OCI-LY1 (cell line): ENCODE measurements around the gene ZNF519.

Experiments used
- H2AFZ ChIP-seq: fragments of 200-600 bp; sonication (generic), shearing (Covaris generic); 2 replicates; pipeline ENCODE4 v1.6.0; 2014; ENCODE audit warnings: antibody characterized with exemption, mild to moderate bottlenecking, low read length
- H3F3A ChIP-seq: fragments of 200-600 bp; sonication (generic), shearing (Covaris generic); 2 replicates; pipeline ENCODE4 v1.6.0; 2014; ENCODE audit warnings: mild to moderate bottlenecking, antibody characterized with exemption, low read length, moderate library complexity; ENCODE audit not compliant: insufficient read depth
- H3K27ac ChIP-seq: fragments of 200-600 bp; sonication (generic); 2 replicates; pipeline ENCODE4 v1.5.1; 2014; ENCODE audit warnings: low read length, mixed run types, mild to moderate bottlenecking, low read depth; ENCODE audit not compliant: poor library complexity, severe bottlenecking
- H3K27me3 ChIP-seq: fragments of 200-600 bp; sonication (generic); 2 replicates; pipeline ENCODE4 v1.6.0; 2014; ENCODE audit warnings: antibody characterized with exemption, mild to moderate bottlenecking, low read length, moderate library complexity; ENCODE audit not compliant: insufficient read depth
- H3K36me3 ChIP-seq: fragments of 200-600 bp; sonication (generic); 2 replicates; pipeline ENCODE4 v1.6.1; 2014; ENCODE audit warnings: mild to moderate bottlenecking, antibody characterized with exemption, low read length, moderate library complexity, mixed read lengths; ENCODE audit not compliant: insufficient read depth
- H3K4me1 ChIP-seq: fragments of 200-600 bp; sonication (generic); 2 replicates; pipeline ENCODE4 v1.5.1; 2014; ENCODE audit warnings: mild to moderate bottlenecking, low read length, moderate library complexity; ENCODE audit not compliant: insufficient read depth, severe bottlenecking
- H3K4me2 ChIP-seq: fragments of 200-600 bp; sonication (generic), shearing (Covaris generic); 2 replicates; pipeline ENCODE4 v1.6.1; 2014; ENCODE audit warnings: low read length
- H3K4me3 ChIP-seq: fragments of 200-600 bp; sonication (generic); 2 replicates; pipeline ENCODE4 v1.5.1; 2014; ENCODE audit warnings: low read length, low read depth, mild to moderate bottlenecking, mixed read lengths; ENCODE audit not compliant: poor library complexity, severe bottlenecking
- H3K79me2 ChIP-seq: fragments of 200-600 bp; shearing (Covaris generic); 2 replicates; pipeline ENCODE4 v1.6.1; 2016; ENCODE audit warnings: mixed run types, low read length, mixed read lengths; ENCODE audit not compliant: insufficient read depth
- H3K9ac ChIP-seq: fragments of 200-600 bp; sonication (generic), shearing (Covaris generic); 2 replicates; pipeline ENCODE4 v1.6.1; 2014; ENCODE audit warnings: mild to moderate bottlenecking, low read length, mixed read lengths
- H3K9me2 ChIP-seq: fragments of 200-600 bp; sonication (generic), shearing (Covaris generic); 2 replicates; pipeline ENCODE4 v1.6.1; 2014; ENCODE audit warnings: low read depth, mild to moderate bottlenecking, low read length, mixed read lengths
- H3K9me3 ChIP-seq: fragments of 200-600 bp; shearing (Covaris generic); 2 replicates; pipeline ENCODE4 v1.6.1; 2014; ENCODE audit warnings: low read length, mixed read lengths
- H4K20me1 ChIP-seq: fragments of 200-600 bp; sonication (generic), shearing (Covaris generic); 2 replicates; pipeline ENCODE4 v1.6.0; 2016; ENCODE audit warnings: mild to moderate bottlenecking, low read length; ENCODE audit not compliant: insufficient read depth
- EZH2 ChIP-seq: fragments of 200-600 bp; sonication (generic), shearing (Covaris generic); IDR thresholded peaks from 2 replicates; pipeline ENCODE4 v1.8.0; 2017; ENCODE audit warnings: borderline replicate concordance, mixed run types, mild to moderate bottlenecking, antibody characterized with exemption, low read length, moderate library complexity, mixed read lengths
- TF ChIP-seq, protein P1 (sequence below): fragments of 200-600 bp; sonication (generic), shearing (Covaris generic); IDR thresholded peaks from 2 replicates; pipeline ENCODE4 v1.5.1; 2017; ENCODE audit warnings: mild to moderate bottlenecking, antibody characterized with exemption, low read length, moderate library complexity, mixed read lengths

The ZNF519 gene

DNA sequence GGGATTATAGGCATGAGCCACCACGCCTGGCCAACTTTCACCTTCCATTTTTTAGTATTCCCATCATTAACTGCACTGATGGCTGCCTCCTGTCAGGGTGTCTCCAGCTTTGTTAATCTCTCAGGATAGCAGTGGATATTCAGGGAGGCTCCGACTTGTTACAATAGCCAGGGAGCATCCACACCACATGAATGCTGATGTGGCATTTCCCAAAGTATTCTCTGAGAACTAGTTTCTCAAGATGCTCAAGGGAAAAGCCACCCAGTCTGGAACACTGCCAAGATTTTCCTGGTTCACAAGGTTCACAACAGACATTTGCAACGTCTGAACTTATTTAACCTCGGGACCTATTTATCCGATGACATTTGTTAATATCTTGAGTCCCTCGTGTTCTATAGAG, 33.8 kb downstream of the ZNF519 start:
- TF ChIP-seq, protein P1, sequence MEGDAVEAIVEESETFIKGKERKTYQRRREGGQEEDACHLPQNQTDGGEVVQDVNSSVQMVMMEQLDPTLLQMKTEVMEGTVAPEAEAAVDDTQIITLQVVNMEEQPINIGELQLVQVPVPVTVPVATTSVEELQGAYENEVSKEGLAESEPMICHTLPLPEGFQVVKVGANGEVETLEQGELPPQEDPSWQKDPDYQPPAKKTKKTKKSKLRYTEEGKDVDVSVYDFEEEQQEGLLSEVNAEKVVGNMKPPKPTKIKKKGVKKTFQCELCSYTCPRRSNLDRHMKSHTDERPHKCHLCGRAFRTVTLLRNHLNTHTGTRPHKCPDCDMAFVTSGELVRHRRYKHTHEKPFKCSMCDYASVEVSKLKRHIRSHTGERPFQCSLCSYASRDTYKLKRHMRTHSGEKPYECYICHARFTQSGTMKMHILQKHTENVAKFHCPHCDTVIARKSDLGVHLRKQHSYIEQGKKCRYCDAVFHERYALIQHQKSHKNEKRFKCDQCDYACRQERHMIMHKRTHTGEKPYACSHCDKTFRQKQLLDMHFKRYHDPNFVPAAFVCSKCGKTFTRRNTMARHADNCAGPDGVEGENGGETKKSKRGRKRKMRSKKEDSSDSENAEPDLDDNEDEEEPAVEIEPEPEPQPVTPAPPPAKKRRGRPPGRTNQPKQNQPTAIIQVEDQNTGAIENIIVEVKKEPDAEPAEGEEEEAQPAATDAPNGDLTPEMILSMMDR, result no peak
- TF ChIP-seq EZH2, result no peak
- no peaks in the 10 kb centered on the region for H3K27me3 ChIP-seq
- no peaks in the 10 kb centered on the region for H3K9me2 ChIP-seq
- peaks cover 16% of the 10 kb centered on the region for H3K9me3 ChIP-seq
- no peak overlapping the region for H2AFZ ChIP-seq
- H3K4me2 ChIP-seq, result no peak overlapping the region
- no peaks in the 10 kb centered on the region for H4K20me1 ChIP-seq
- H3K4me3 ChIP-seq, result no peak overlapping the region
- no peaks in the 10 kb centered on the region for H3K4me1 ChIP-seq
- H3F3A ChIP-seq, result no peaks in the 10 kb centered on the region
- no peaks in the 10 kb centered on the region for H3K79me2 ChIP-seq
- H3K9ac ChIP-seq, result no peak overlapping the region
- peaks cover 26% of the 10 kb centered on the region for H3K36me3 ChIP-seq
- no peak overlapping the region for H3K27ac ChIP-seq

DNA sequence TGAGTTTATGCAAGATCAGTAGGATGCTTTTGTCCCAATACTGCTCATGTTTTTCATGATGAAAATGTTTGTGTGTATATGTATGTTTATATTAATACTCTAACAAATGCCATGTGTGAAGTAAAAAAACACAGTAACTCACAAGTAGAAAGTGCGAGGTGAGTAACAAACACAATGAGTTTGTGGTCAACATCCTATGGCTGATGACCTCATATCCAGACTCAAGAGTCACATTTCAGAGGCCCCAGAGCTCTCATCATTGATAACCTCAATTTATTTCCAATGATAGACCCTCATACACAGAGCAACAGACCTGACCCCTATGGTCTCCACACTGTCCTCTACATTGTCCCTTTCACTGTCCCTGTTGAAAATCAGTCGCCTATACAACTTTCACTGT, 34.5 kb downstream of the ZNF519 start:
- Histone ChIP-seq H3K4me2 (no peak overlapping the region), H3K27ac (no peak overlapping the region), H4K20me1 (no peaks in the 10 kb centered on the region), H2AFZ (no peak overlapping the region), H3K9me2 (no peaks in the 10 kb centered on the region), H3K27me3 (no peaks in the 10 kb centered on the region), H3F3A (no peaks in the 10 kb centered on the region), H3K9me3 (peaks cover 10% of the 10 kb centered on the region), H3K36me3 (peaks cover 26% of the 10 kb centered on the region), H3K79me2 (no peaks in the 10 kb centered on the region), H3K4me1 (no peaks in the 10 kb centered on the region), H3K4me3 (no peak overlapping the region), H3K9ac (no peak overlapping the region)
- TF ChIP-seq, protein P1, result no peak
- no peak for TF ChIP-seq EZH2

DNA sequence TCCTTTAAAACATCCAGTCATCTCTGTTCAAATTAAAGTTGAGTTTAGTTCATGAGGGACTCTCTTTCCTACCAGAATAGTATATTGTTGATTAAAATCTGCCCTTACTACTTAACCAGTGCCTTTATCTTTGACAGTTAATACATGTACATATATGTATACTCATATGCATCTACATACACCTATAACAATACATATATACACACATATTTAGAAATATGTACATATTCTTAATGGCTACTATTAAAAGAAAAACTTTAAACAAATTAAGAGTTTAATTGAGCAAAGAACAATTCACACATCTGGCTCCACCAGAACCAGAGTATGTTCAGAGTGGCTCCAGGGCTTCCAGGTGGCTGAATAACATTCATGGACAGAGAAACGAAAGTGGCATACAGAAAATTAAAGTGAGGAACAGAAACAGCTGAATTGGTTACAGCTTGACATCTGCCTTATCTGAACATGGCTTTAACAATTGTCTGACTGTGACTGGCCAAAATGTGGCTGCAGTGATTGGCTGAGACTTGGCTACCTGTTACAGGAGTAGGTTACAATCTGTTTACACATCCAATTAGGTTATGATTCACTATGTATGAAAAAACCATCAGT, 38.8 kb downstream of the ZNF519 start:
- Histone ChIP-seq H4K20me1 (no peaks in the 10 kb centered on the region), H3K4me2 (no peak overlapping the region), H3K9me2 (no peaks in the 10 kb centered on the region), H3K4me3 (no peak overlapping the region), H3K27ac (no peak overlapping the region), H3K27me3 (no peaks in the 10 kb centered on the region), H3K4me1 (no peaks in the 10 kb centered on the region), H2AFZ (no peak overlapping the region), H3K36me3 (peaks cover 5% of the 10 kb centered on the region), H3K79me2 (no peaks in the 10 kb centered on the region), H3K9ac (no peak overlapping the region), H3K9me3 (no peaks in the 10 kb centered on the region), H3F3A (no peaks in the 10 kb centered on the region)
- TF ChIP-seq EZH2, result no peak
- TF ChIP-seq, protein P1, result no peak
